GM19239 (cell line): ENCODE measurements around the gene KLHL30.
A peak's percentile ranks its signal among the peaks of the same experiment; 100 is the strongest.

Source experiments
- DNase-seq: peaks from one replicate; pipeline ENCODE4 v3.0.0; 2011; ENCODE audit warnings: low spot score; ENCODE audit not compliant: insufficient read length
- FAIRE-seq: peaks from 2 replicates; lab custom pipeline; 2011; peaks lifted over from hg19 to GRCh38; lab: Jason Lieb, UNC

Gene KLHL30

DNA sequence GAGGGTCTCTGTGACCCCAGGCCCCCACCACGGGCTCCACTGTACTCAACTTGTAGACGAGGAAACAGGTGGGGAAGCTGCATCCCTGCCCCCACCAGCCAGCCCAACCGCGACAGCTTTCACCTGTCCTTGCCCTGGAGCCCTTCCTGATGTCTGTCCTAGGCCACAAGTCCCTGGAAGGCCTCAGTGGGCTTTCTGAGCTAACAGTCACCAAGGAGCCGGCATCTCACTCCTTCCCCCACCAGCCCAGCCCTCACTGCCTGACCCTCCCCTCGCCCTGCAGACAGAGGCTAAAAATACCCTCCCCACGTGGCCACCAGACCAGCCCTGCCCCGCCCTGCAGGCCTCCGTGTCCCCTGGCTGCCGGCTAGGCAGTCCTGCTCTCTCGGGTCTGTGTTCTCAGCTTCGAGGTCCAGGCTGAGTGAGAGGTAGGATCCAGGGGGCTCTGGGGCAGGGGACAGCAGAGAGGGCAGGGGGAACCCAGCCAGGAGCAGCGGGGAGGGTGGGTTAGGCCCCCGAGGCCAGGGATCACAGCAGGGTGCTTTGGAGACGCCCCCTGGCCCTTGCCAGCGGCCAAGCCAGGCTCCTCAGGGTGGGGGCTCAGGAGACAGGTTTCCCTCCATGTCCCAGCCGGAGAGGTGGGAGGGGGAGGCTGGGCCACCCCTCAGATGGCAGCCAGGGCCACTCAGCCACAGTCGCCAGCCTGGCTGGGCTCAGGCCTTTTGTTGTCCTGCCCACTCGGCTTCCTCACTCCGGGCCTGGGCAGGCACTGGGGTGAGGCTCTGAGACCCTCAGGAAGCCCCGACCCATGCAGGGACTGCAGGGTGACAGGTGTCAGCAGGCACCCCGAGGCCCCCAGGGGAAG lies at the start of gene KLHL30:
Gene KLHL30, plus strand, starts transcription at position 338 of the 865 bp plus-strand sequence. CDS start 2,087 bp downstream, outside the sequence.
- DNase-seq, result no peak
- no peak for FAIRE-seq

DNA sequence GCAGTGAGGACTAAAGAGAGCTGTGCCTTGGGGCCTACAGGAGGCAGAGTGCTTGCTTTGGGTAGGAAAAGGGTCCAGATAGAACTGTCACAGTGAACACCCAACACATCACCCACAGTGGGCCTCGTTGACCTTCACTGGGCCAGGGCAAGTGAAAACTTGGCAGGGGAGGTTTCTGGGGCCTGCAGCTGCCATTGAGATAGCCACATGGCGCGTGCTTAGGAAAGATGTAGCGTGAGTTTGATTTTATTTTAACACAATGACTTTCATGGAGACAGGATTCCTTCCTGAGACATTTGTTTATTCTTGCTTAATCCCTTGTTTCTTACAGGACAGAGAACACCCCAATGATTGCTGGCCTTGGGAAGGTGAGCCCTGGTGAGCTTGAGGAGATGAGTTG lies 47.6 kb upstream of the KLHL30 start:
- DNase-seq (no peak), FAIRE-seq (no peak)

GRCh38 chr2:238091436-238092060 lies 46.9 kb upstream of the KLHL30 start:
- FAIRE-seq (no peak), DNase-seq (no peak)

DNA sequence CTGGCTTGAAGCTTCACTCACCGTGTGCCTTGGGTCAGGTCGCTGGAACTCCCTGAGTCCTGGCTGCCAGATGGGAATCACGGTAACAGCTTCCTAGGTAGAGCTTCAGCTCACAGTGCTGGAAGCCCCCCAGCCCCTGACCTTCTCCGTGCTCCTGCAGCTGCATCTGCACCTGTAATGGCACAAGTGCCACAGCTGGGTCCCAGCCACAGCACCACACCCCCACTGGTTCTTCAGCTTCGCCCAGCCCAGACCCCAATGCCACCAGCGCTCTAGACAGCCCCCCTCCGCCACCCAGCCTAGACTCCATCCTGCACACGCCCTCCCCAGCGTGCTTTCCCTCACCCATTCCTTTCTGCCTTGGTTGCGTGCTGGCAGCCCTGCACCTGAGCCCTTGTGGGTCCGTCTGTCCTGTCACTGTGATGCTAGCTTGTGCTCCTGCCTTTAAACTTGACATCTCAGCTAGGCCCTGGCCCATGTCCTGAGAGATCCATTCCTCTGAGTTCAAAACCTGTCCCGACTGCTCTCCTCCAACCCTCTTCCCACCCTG lies 45.9 kb upstream of the KLHL30 start:
- FAIRE-seq (no peak), DNase-seq (no peak)

DNA sequence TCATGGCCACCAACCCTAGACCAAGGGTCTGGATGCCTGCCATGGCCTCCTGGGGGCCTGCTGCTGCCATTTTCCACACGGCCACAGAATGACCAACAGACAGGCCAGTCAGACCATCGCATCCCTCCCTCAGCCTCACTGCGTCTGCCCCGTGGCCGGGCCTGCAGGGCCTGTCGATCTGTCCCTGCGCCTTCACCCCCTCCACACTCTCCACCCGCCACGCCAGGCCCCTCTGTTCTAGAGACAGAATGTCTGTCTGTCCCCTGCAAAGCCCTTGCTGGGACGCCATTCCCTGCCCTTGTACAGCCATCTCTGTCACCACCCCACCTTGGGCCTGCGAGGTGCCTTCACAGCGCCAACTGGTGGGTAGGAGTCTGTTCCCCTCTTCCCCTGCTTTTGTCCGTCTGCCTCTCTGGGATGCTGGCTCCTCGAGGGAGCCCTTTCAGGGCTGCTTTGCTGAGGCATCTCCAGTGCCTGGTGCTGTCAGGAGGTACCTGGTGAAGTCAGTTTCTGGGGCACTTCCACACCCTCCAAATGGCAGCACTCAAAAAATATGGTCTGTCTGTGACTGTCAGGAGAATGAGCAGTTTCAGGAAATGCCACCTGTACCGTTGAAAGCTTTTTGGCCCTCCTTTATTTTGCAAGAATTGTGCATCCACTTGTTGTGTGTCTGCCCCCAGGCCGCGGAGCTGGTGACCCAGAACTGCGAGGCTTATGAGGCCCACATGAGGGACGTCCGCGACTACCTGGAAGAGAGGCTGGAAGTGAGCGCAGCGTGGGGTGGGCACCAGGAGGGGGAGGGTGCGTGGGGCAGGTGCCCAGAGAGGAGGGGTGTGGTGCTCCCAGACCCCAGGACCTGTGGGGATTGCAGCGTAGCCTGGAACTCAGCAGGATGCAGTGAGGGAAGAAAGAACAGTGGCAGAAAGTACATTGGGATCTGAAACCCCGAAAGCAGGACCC lies 45.0 kb upstream of the KLHL30 start:
- DNase-seq (no peak), FAIRE-seq (no peak)

DNA sequence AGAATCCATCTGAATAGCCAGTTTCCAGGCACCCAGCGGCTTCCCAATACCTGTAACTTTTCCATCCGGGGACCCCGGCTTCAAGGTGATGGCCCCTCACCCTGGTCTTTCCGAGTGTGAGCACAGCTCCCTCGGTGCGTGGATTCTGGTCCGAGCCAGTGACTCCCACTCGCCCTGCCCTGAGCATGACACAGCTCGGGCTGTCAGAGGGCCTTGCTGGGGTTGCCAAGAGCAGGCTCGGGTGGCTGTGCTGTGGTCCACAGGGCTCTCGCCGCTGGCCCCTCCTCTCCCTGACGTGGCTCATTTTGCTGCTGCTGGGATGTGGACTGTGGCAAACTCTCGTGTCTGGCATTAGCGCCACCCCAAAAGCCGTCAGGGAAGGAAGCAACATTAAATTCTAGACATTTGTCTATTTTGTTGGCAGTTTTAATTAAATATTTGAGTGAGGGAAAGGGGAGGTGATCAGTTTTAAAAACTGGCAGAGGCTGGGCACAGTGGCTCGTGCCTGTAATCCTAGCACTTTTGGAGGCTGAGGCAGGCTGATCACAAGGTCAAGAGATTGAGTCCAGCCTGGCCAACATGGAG lies 43.9 kb upstream of the KLHL30 start:
- no peak for FAIRE-seq
- DNase-seq, result no peak

DNA sequence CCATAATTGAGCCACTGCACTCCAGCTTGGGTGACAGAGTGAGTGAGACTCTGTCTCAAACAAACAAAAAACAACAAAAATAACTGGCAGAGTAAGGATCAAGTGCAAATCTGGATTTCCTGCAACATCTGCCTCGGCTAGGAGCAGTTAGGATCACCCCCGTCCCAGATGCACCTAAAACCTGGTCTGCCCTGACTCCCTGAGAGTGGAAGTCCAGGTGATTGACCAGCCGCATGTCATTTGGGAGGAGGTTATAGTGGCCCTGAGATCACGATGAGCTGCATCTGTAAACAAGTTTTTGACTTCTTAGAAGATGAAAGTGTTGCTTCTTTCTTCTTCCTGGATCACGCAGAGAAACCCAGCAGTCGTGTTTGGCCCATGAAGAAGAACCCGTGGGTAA lies 43.3 kb upstream of the KLHL30 start:
- DNase-seq (no peak), FAIRE-seq (no peak)

GRCh38 chr2:238096311-238097011 lies 42.0 kb upstream of the KLHL30 start:
- DNase-seq (no peak), FAIRE-seq (no peak)

- no peak for DNase-seq
- no peak for FAIRE-seq
Observed at GRCh38 chr2:238097201-238097987, 41.1 kb upstream of the KLHL30 start.

DNA sequence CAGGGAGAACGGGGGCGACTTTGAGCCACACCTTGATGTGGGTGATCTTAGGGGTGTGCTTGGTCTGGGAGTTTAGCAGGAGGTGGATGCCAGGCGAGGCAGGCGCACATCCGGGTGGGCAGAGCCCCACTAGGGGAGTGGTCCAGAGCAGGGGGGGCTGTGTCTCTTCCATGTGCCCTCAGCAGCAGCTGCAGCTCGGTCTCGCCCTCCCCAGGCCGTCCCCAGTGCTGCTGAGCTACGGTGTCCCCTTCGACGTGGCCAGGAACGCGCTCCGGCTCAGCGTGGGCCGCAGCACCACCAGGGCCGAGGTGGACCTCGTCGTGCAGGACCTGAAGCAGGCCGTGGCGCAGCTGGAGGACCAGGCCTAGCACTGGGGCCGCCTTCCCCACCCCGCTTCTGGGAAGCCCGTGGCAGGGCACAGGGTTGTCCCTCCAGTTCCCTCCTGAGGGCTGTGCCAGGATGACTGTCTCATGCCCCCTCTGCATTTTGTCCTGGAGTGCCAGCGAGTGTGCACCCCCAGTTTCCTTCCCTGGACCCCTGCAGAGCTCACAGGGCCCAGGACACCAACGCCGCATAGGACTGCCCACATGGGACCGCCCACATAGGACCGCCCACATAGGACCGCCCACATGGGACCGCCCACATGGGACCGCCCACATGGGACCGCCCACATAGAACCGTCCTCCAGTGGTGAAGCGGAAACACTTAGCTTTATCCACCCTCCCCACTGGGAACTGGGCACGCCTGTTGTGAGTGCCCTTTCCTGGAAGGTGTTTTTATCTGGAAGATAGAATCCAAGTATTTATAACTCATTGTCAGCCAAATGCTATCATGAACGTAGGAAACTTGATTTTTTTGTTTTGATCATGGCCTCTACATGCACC lies 40.2 kb upstream of the KLHL30 start:
- peak; percentile 91 for DNase-seq
- peak; percentile 94 for FAIRE-seq

GRCh38 chr2:238098901-238099713 lies 39.4 kb upstream of the KLHL30 start:
- peak; percentile 68 for FAIRE-seq
- DNase-seq, result no peak

- DNase-seq, result no peak
Observed at GRCh38 chr2:238099714-238100048, 38.8 kb upstream of the KLHL30 start.

DNA sequence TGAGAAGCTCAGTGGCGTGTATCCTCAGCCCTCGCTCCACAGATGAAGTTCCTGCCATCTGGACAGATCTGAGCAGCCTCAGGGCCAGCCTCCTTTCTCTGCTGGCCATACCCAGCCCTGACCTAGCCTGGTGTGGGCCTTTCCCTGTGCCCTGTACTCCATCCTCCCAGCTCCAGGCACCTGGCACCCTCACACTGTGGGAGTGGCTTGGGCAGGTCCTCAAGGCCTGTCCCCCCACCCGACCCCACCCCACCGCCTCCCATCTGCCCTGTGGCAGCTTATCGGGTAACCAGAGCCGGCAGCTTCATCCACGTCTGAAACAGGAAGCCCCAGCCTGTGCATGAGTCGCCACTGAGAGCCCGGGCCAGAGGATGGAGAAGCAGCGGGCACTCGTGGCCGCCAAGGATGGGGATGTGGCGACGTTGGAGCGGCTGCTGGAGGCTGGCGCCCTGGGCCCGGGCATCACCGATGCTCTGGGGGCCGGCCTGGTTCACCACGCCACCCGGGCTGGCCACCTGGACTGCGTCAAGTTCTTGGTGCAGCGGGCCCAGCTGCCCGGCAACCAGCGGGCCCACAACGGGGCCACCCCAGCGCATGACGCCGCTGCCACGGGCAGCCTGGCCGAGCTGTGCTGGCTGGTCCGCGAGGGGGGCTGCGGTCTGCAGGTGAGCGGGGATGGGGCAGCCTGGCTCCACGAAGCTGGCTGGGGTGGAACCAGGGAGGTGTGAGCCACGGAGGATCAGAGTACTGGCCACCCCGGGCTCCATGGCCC lies 38.2 kb upstream of the KLHL30 start, which contains the start of gene ESPNL:
Gene ESPNL, plus strand, starts transcription at position 292 of the 772 bp plus-strand sequence. Its CDS starts 80 bp downstream, at position 372.
- DNase-seq (no peak), FAIRE-seq (no peak)

More at GRCh38 chr2:238099714-238100048, 38.8 kb upstream of the KLHL30 start:
- FAIRE-seq, result no peak

DNA sequence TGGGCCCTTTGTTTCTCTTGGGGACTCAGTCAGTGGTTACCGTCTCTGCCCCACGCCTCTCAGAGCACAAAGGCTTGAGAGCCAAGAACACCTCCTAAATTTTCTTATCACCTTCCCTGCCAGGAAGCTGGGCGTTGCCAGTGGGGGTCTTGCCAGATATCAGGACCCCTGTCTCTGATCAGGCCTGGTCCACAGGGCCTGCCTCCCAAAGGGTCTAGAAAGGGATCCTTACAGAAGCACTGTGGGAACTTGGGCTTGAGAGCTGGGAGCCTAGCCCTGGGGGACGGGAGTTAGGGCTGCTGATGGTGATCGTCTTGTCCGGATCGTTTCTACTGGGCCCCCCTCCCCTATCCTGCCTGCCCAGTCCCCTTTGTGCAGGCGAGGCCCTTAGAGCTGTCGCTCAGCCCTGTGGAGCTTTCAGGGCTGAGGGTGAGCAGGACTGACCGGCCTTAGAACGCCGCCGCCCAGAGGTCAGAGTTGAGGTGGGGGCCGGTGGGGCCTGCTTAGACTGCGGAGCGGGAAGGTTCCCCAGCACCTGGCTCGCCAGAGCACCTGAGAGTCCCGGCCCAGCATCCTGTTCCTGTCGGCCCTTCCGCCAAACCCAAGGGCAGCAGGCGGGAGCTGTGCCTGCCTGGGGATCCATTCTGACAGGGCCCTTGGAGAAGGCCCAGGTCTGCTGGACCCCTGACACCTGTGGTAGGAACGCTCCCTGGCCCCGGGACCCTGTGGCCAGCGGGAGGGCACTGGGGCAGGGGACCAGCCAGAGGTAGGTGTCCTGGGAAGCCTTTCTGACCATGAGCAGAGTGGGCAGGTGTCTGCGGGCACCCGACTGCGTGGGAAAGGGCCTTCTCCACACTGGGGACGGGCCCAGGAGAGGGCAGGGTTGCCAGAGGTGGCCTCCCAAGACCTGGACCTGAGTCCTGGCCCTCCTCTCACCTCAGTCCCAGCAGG lies 37.4 kb upstream of the KLHL30 start:
- DNase-seq, result no peak
- no peak for FAIRE-seq
